Naive B cell (primary cell): Measurements from ENCODE around the gene GRK1. TPM values are rescaled to one million over a fixed set of nuclear protein-coding genes. Genes with fewer than 3 reads are reported as not detected.

Experiments
- ATAC-seq, 2 donors: fragments of 150-1000 bp; cut with Tn5 transposase; 2 replicates each; pipeline ENCODE4 v1.10.0; 2021; ENCODE audit warnings: low read depth in 2 of 2, mild to moderate bottlenecking in 2 of 2, moderate library complexity in 2 of 2
- DNase-seq: peaks from one replicate; pipeline ENCODE4 v3.0.0; 2022
- H3K27ac Mint-ChIP-seq, 6 donors: one replicate each; pipeline ENCODE4 v1.8.0; 2020 to 2022; ENCODE audit warnings: mild to moderate bottlenecking in 6 of 6, mixed read lengths in 6 of 6, moderate library complexity in 5 of 6, inconsistent platforms in 2 of 6
- H3K27me3 Mint-ChIP-seq, 3 donors: one replicate each; pipeline ENCODE4 v1.8.0; 2021 to 2022; ENCODE audit warnings: mixed read lengths in 3 of 3, mild to moderate bottlenecking in 1 of 3
- H3K36me3 Mint-ChIP-seq, 2 donors: one replicate each; pipeline ENCODE4 v1.8.0; 2020 to 2022; ENCODE audit warnings: mixed read lengths in 2 of 2, inconsistent platforms in 1 of 2, mild to moderate bottlenecking in 1 of 2
- H3K4me1 Mint-ChIP-seq, 3 donors: one replicate each; pipeline ENCODE4 v1.8.0; 2020 to 2022; ENCODE audit warnings: mixed read lengths in 3 of 3, inconsistent platforms in 1 of 3, mild to moderate bottlenecking in 1 of 3, moderate library complexity in 1 of 3
- H3K4me3 Mint-ChIP-seq, 8 donors: one replicate each; pipeline ENCODE4 v1.8.0; 2020 to 2022; ENCODE audit warnings: mild to moderate bottlenecking in 8 of 8, mixed read lengths in 8 of 8, moderate library complexity in 8 of 8, inconsistent platforms in 2 of 8
- H3K9me3 Mint-ChIP-seq, 7 donors: one replicate each; pipeline ENCODE4 v1.8.0; 2020 to 2022; ENCODE audit warnings: mixed read lengths in 7 of 7, mild to moderate bottlenecking in 5 of 7, inconsistent platforms in 2 of 7, moderate library complexity in 1 of 7
- polyA plus RNA-seq, 6 donors: library from polyadenylated mRNA; unstranded; fragments of 300-500 nt; fragmentation: Illumina TruSeq; gene quantifications; one replicate each; pipeline ENCODE4 v1.2.3, GENCODE V29; 2021; ENCODE audit warnings: low read depth in 6 of 6

Gene GRK1
- polyA plus RNA-seq, 6 donors from 2014 or later = not detected

- ATAC-seq = no peak
Measured at GRCh38 chr13:113648216-113648610, 18.8 kb upstream of the GRK1 start.

GRCh38 chr13:113649212-113649611 lies 17.8 kb upstream of the GRK1 start:
- ATAC-seq = no peak
- Mint-ChIP-seq H3K27ac (no peak overlapping the region), H3K27me3 (no peaks in the 10 kb centered on the region), H3K9me3 (no peaks in the 10 kb centered on the region), H3K4me3 (no peak overlapping the region), H3K4me1 (peaks cover 10 to 19% (median 19%) of the 10 kb centered on the region in 3 donors), H3K36me3 (no peaks in the 10 kb centered on the region)
- DNase-seq = no peak

More at GRCh38 chr13:113648216-113648610, 18.8 kb upstream of the GRK1 start:
- H3K36me3 Mint-ChIP-seq = no peaks in the 10 kb centered on the region
- no peaks in the 10 kb centered on the region for H3K9me3 Mint-ChIP-seq
- H3K4me3 Mint-ChIP-seq = no peak overlapping the region
- H3K27me3 Mint-ChIP-seq = no peaks in the 10 kb centered on the region
- H3K4me1 Mint-ChIP-seq = peaks cover 20 to 26% (median 24%) of the 10 kb centered on the region in 3 donors
- no peak for DNase-seq
- peak overlapping the region in 2 of 6 donors; percentile 2 to 78 for H3K27ac Mint-ChIP-seq

GRCh38 chr13:113650275-113650674 lies 16.7 kb upstream of the GRK1 start:
- Mint-ChIP-seq H3K27me3 (no peaks in the 10 kb centered on the region), H3K27ac (peak overlapping the region in 1 of 6 donors; percentile 48), H3K36me3 (no peaks in the 10 kb centered on the region), H3K9me3 (no peaks in the 10 kb centered on the region), H3K4me1 (peaks cover 9 to 19% (median 14%) of the 10 kb centered on the region in 3 donors), H3K4me3 (no peak overlapping the region)
- DNase-seq (no peak), ATAC-seq (no peak)

GRCh38 chr13:113650731-113651148 lies 16.3 kb upstream of the GRK1 start:
- Mint-ChIP-seq H3K4me1 (peaks cover 9 to 19% (median 14%) of the 10 kb centered on the region in 3 donors), H3K27me3 (no peaks in the 10 kb centered on the region), H3K4me3 (no peak overlapping the region), H3K36me3 (no peaks in the 10 kb centered on the region), H3K27ac (no peak overlapping the region), H3K9me3 (no peaks in the 10 kb centered on the region)
- ATAC-seq = no peak
- DNase-seq = no peak

GRCh38 chr13:113651511-113652403 lies 15.3 kb upstream of the GRK1 start:
- Mint-ChIP-seq H3K36me3 (no peaks in the 10 kb centered on the region), H3K4me1 (peaks cover 5 to 13% (median 9%) of the 10 kb centered on the region in 3 donors), H3K9me3 (no peaks in the 10 kb centered on the region), H3K4me3 (no peak overlapping the region), H3K27me3 (no peaks in the 10 kb centered on the region), H3K27ac (no peak overlapping the region)
- ATAC-seq = no peak
- DNase-seq = no peak

- H3K27me3 Mint-ChIP-seq = no peaks in the 10 kb centered on the region
Measured at GRCh38 chr13:113652404-113653263, 14.4 kb upstream of the GRK1 start.

GRCh38 chr13:113653264-113654174 lies 13.5 kb upstream of the GRK1 start:
- no peak overlapping the region for H3K27ac Mint-ChIP-seq
- no peaks in the 10 kb centered on the region for H3K36me3 Mint-ChIP-seq
- H3K27me3 Mint-ChIP-seq = no peaks in the 10 kb centered on the region
- peaks cover 0 to 4% (median 0%) of the 10 kb centered on the region in 3 donors for H3K4me1 Mint-ChIP-seq
- no peaks in the 10 kb centered on the region for H3K9me3 Mint-ChIP-seq
- no peak overlapping the region for H3K4me3 Mint-ChIP-seq
- DNase-seq (no peak), ATAC-seq (no peak)

More at GRCh38 chr13:113652404-113653263, 14.4 kb upstream of the GRK1 start:
- Mint-ChIP-seq H3K27ac (no peak overlapping the region), H3K36me3 (no peaks in the 10 kb centered on the region), H3K9me3 (no peaks in the 10 kb centered on the region), H3K4me3 (no peak overlapping the region), H3K4me1 (peaks cover 0 to 8% (median 4%) of the 10 kb centered on the region in 3 donors)
- DNase-seq (no peak), ATAC-seq (no peak)

- H3K27ac Mint-ChIP-seq = peak overlapping the region in 1 of 6 donors; percentile 33
- ATAC-seq (no peak), DNase-seq (no peak)
- no peak overlapping the region for H3K4me3 Mint-ChIP-seq
- peaks cover 0 to 4% (median 0%) of the 10 kb centered on the region in 3 donors for H3K4me1 Mint-ChIP-seq
- no peaks in the 10 kb centered on the region for H3K27me3 Mint-ChIP-seq
- H3K9me3 Mint-ChIP-seq = no peaks in the 10 kb centered on the region
- H3K36me3 Mint-ChIP-seq = no peaks in the 10 kb centered on the region
Measured at GRCh38 chr13:113654175-113654560, 12.9 kb upstream of the GRK1 start.

- ATAC-seq (no peak), DNase-seq (no peak)
- H3K4me3 Mint-ChIP-seq = no peak overlapping the region
- no peaks in the 10 kb centered on the region for H3K9me3 Mint-ChIP-seq
- H3K36me3 Mint-ChIP-seq = no peaks in the 10 kb centered on the region
- H3K27me3 Mint-ChIP-seq = no peaks in the 10 kb centered on the region
- peak overlapping the region in 1 of 6 donors; percentile 83 for H3K27ac Mint-ChIP-seq
- peaks cover 0 to 4% (median 0%) of the 10 kb centered on the region in 3 donors for H3K4me1 Mint-ChIP-seq
Measured at GRCh38 chr13:113654591-113655345, 12.3 kb upstream of the GRK1 start.

- Mint-ChIP-seq H3K27ac (peak overlapping the region in 1 of 6 donors; percentile 83), H3K4me1 (peaks cover 0 to 4% (median 0%) of the 10 kb centered on the region in 3 donors), H3K4me3 (no peak overlapping the region), H3K27me3 (peaks cover 0 to 6% (median under 1%) of the 10 kb centered on the region in 3 donors), H3K9me3 (peaks cover 0 to 3% (median 0%) of the 10 kb centered on the region in 7 donors), H3K36me3 (peaks cover 0 to 1% of the 10 kb centered on the region in 2 donors)
- DNase-seq = no peak
- ATAC-seq = no peak
Measured at GRCh38 chr13:113655346-113656002, 11.5 kb upstream of the GRK1 start.

GRCh38 chr13:113656003-113656588 lies 10.9 kb upstream of the GRK1 start:
- ATAC-seq (no peak), DNase-seq (no peak)
- H3K27me3 Mint-ChIP-seq = peaks cover 6 to 12% (median 7%) of the 10 kb centered on the region in 3 donors
- peaks cover 0 to 7% of the 10 kb centered on the region in 2 donors for H3K36me3 Mint-ChIP-seq
- no peak overlapping the region for H3K27ac Mint-ChIP-seq
- peaks cover 3 to 7% (median 5%) of the 10 kb centered on the region in 7 donors for H3K9me3 Mint-ChIP-seq
- peaks cover 0 to 4% (median 0%) of the 10 kb centered on the region in 3 donors for H3K4me1 Mint-ChIP-seq
- no peak overlapping the region for H3K4me3 Mint-ChIP-seq
